HepG2 (cell line): ENCODE measurements around the gene RAB1B. TPM values are rescaled to one million over a fixed set of nuclear protein-coding genes. Genes with fewer than 3 reads are reported as not detected.

Source experiments
- ARNT2 ChIP-seq: sonication (generic); formaldehyde crosslinking; IDR thresholded peaks from 2 replicates; pipeline ENCODE4 v1.8.0; 2022; ENCODE audit warnings: mild to moderate bottlenecking, low read depth, missing genetic modification reagents, moderate library complexity
- CHD4 ChIP-seq: fragments of 200-600 bp; sonication (generic); IDR thresholded peaks from 2 replicates; pipeline ENCODE4 v1.7.0; 2017; ENCODE audit warnings: mild to moderate bottlenecking, low read length, borderline replicate concordance
- EEA1 ChIP-seq: sonication (generic); formaldehyde crosslinking; IDR thresholded peaks from 2 replicates; pipeline ENCODE4 v1.5.1; 2020; ENCODE audit warnings: mild to moderate bottlenecking, missing genetic modification reagents, borderline replicate concordance
- ERF ChIP-seq: IDR thresholded peaks from 2 replicates; pipeline ENCODE4 v1.6.1; 2018; ENCODE audit warnings: missing biosample characterization, missing genetic modification reagents
- GABPA ChIP-seq, 2 experiments: IDR thresholded peaks; 2 replicates each; pipeline ENCODE4 v1.6.1; 2011 to 2016; ENCODE audit warnings: low read depth in 2 of 2, low read length in 1 of 2, missing biosample characterization in 1 of 2, missing genetic modification characterization in 1 of 2
- HMG20B ChIP-seq: conservative IDR thresholded peaks from 2 replicates; pipeline ENCODE4 v1.6.1; 2016; ENCODE audit warnings: missing genetic modification reagents, missing compliant biosample characterization
- KDM1A ChIP-seq: IDR thresholded peaks from 2 replicates; pipeline ENCODE4 v1.6.1; 2016; ENCODE audit warnings: missing compliant biosample characterization
- MTA3 ChIP-seq: sonication (generic); formaldehyde crosslinking; IDR thresholded peaks from 2 replicates; pipeline ENCODE4 v1.4.0; 2020; ENCODE audit warnings: missing genetic modification reagents
- POGK ChIP-seq: sonication (generic); formaldehyde crosslinking; conservative IDR thresholded peaks from 2 replicates; pipeline ENCODE4 v1.8.0; 2022; ENCODE audit warnings: mild to moderate bottlenecking, moderate library complexity, missing genetic modification reagents
- SOX5 ChIP-seq: IDR thresholded peaks from 2 replicates; pipeline ENCODE4 v1.6.1; 2016; ENCODE audit warnings: borderline replicate concordance
- SP1 ChIP-seq, 2 experiments: fragments of 450-650 bp in 1 of 2; sonication (generic) in 1 of 2; formaldehyde crosslinking in 1 of 2; IDR thresholded peaks; 2 replicates each; pipeline versions ENCODE4 v1.4.0 to v1.6.1; 2016 to 2020; ENCODE audit warnings: missing genetic modification reagents in 1 of 2
- SP2 ChIP-seq: sonication (generic); formaldehyde crosslinking; IDR thresholded peaks from 2 replicates; pipeline ENCODE4 v1.5.1; 2020; ENCODE audit warnings: mild to moderate bottlenecking, missing genetic modification reagents
- ZNF362 ChIP-seq: sonication (generic); formaldehyde crosslinking; IDR thresholded peaks from 2 replicates; pipeline ENCODE4 v1.4.0; 2020; ENCODE audit warnings: missing genetic modification reagents, mild to moderate bottlenecking, borderline replicate concordance
- ZNF430 ChIP-seq: sonication (generic); formaldehyde crosslinking; IDR thresholded peaks from 2 replicates; pipeline ENCODE4 v1.9.0; 2021; ENCODE audit warnings: mild to moderate bottlenecking, missing genetic modification reagents
- ZNF484 ChIP-seq: sonication (generic); formaldehyde crosslinking; IDR thresholded peaks from 2 replicates; pipeline ENCODE4 v1.5.1; 2020; ENCODE audit warnings: mild to moderate bottlenecking, low read depth, missing genetic modification reagents, borderline replicate concordance
- ZNF678 ChIP-seq: sonication (generic); formaldehyde crosslinking; IDR thresholded peaks from 2 replicates; pipeline ENCODE4 v1.4.0; 2020; ENCODE audit warnings: mild to moderate bottlenecking, missing genetic modification reagents
- ZNF709 ChIP-seq: sonication (generic); formaldehyde crosslinking; IDR thresholded peaks from 2 replicates; pipeline ENCODE4 v1.5.0; 2020; ENCODE audit warnings: mild to moderate bottlenecking, missing genetic modification reagents
- ZNF772 ChIP-seq: sonication (generic); formaldehyde crosslinking; IDR thresholded peaks from 2 replicates; pipeline ENCODE4 v1.5.0; 2020; ENCODE audit warnings: mild to moderate bottlenecking, missing genetic modification reagents
- polyA plus RNA-seq, 8 experiments: library from polyadenylated mRNA; depleted of rRNA in 3 of 8; stranded (reverse) in 7 of 8; unstranded in 1 of 8; fragments of >200 nt; fragmentation: Illumina TruSeq in 4 of 8; extraction: Trizol in 4 of 8; gene quantifications; 2 replicates each; pipeline versions ENCODE4 v1.2.1 to v1.2.3, GENCODE V29; 2011 to 2016; ENCODE audit warnings: low read depth in 4 of 8, missing spikeins in 1 of 8, mixed read lengths in 1 of 8; ENCODE audit not compliant: insufficient read depth in 1 of 8
- total RNA-seq, 5 experiments: library from RNA; depleted of rRNA; stranded (reverse); fragments of >200 nt; fragmentation: Illumina TruSeq; extraction: Trizol; gene quantifications; 2 replicates each; pipeline ENCODE4 v1.2.3, GENCODE V29; 2016; ENCODE audit warnings: low read depth in 1 of 5
- TF ChIP-seq, protein P1 (sequence below): sonication (generic); formaldehyde crosslinking; IDR thresholded peaks from 2 replicates; pipeline ENCODE4 v1.8.1; 2023; ENCODE audit warnings: mild to moderate bottlenecking, inconsistent platforms, moderate library complexity, missing genetic modification reagents, borderline replicate concordance
- TF ChIP-seq, protein P2 (sequence below): sonication (generic); formaldehyde crosslinking; IDR thresholded peaks from 2 replicates; pipeline ENCODE4 v1.8.0; 2022; ENCODE audit warnings: low read depth, missing genetic modification reagents

Gene RAB1B
- total and polyA plus RNA-seq, 2 of the 13 experiments (the other 11 are each of a cell fraction or from before 2014, with no cell fraction given), result 77.9 to 87.9 TPM

GRCh38 chr11:66268244-66268951 is at the start of gene RAB1B (continued):
- no peak for TF ChIP-seq ZNF484 (CRISPR knock-in tag)
- TF ChIP-seq, protein P1, sequence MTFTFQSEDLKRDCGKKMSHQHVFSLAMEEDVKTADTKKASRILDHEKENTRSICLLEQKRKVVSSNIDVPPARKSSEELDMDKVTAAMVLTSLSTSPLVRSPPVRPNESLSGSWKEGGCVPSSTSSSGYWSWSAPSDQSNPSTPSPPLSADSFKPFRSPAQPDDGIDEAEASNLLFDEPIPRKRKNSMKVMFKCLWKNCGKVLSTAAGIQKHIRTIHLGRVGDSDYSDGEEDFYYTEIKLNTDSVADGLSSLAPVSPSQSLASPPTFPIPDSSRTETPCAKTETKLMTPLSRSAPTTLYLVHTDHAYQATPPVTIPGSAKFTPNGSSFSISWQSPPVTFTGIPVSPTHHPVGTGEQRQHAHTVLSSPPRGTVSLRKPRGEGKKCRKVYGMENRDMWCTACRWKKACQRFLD (CRISPR knock-in tag), result peak; percentile 16; the same call in 1 of the 2 replicates
- TF ChIP-seq SP2 (CRISPR knock-in tag), result no peak
- TF ChIP-seq KDM1A (CRISPR knock-in tag), result no peak
- no peak for TF ChIP-seq SP1 (IDR thresholded peaks at IDR 0.05)
- peak; percentile 22; the same call in 1 of the 2 replicates for TF ChIP-seq SP1 (CRISPR knock-in tag; IDR thresholded peaks at IDR 0.05)
- TF ChIP-seq ZNF709 (CRISPR knock-in tag), result no peak
- peak; percentile 65; the same call in 1 of the 2 replicates for TF ChIP-seq ZNF430 (CRISPR knock-in tag)
- TF ChIP-seq ZNF772 (CRISPR knock-in tag), result 0 out of 2 replicates have a peak, but pooled peaks have one; percentile 74
- TF ChIP-seq ZNF362 (CRISPR knock-in tag), result no peak
- TF ChIP-seq, protein P2, sequence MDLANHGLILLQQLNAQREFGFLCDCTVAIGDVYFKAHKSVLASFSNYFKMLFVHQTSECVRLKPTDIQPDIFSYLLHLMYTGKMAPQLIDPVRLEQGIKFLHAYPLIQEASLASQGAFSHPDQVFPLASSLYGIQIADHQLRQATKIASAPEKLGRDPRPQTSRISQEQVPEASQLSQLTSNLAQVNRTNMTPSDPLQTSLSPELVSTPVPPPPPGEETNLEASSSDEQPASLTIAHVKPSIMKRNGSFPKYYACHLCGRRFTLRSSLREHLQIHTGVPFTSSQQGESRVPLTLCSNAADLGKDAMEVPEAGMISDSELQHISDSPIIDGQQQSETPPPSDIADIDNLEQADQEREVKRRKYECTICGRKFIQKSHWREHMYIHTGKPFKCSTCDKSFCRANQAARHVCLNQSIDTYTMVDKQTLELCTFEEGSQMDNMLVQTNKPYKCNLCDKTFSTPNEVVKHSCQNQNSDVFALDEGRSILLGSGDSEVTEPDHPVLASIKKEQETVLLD (CRISPR knock-in tag), result no peak
- no peak for TF ChIP-seq CHD4
- no peak for TF ChIP-seq MTA3 (CRISPR knock-in tag)
- TF ChIP-seq POGK (CRISPR knock-in tag), result peak; percentile 60
- TF ChIP-seq ARNT2, result peak; percentile 20; the same call in 1 of the 2 replicates
- peak; percentile 58 for TF ChIP-seq GABPA (IDR thresholded peaks at IDR 0.05; ENCODE audit: low read depth, low read length)
- TF ChIP-seq GABPA (CRISPR knock-in tag; IDR thresholded peaks at IDR 0.05; ENCODE audit: low read depth), result peak; percentile 72
- 0 out of 2 replicates have a peak, but pooled peaks have one; percentile 24 for TF ChIP-seq ZNF678 (CRISPR knock-in tag)
- TF ChIP-seq EEA1 (CRISPR knock-in tag), result peak; percentile 54; the same call in 1 of the 2 replicates
- TF ChIP-seq SOX5 (CRISPR knock-in tag), result peak; percentile 46; the same call in 1 of the 2 replicates
- no peak for TF ChIP-seq HMG20B
- no peak; the same call in 1 of the 2 replicates for TF ChIP-seq ERF (CRISPR knock-in tag)
